GM23338 (cell line): Measurements from ENCODE around the gene EPHA6.
"Not testable (repeated sequence)": the region's sequence is repeated elsewhere in the genome, so short reads cannot be mapped to it uniquely, and the experiment has no call there.

ENCODE experiments used
- CREB1 ChIP-seq: fragments of 250-450 bp; sonication (Bioruptor Pico); IDR thresholded peaks from 2 replicates; pipeline ENCODE4 v1.5.0; 2020; ENCODE audit warnings: low read depth, mild to moderate bottlenecking, moderate library complexity
- CTCF ChIP-seq, 2 experiments: fragments of 200-600 bp in 1 of 2; sonication (generic) in 1 of 2; conservative IDR thresholded peaks; 2 replicates each; pipeline versions ENCODE4 v1.5.1 to v1.6.1; 2016 to 2017; ENCODE audit warnings: antibody characterized with exemption in 2 of 2, low read depth in 2 of 2, mild to moderate bottlenecking in 2 of 2, moderate library complexity in 1 of 2
- ETS1 ChIP-seq: IDR thresholded peaks from 2 replicates; pipeline ENCODE4 v1.6.1; 2016; ENCODE audit warnings: antibody characterized with exemption
- EZH2 ChIP-seq: fragments of 200-600 bp; sonication (generic); IDR thresholded peaks from one replicate; pipeline ENCODE4 v1.8.0; 2017; ENCODE audit warnings: antibody characterized with exemption, mild to moderate bottlenecking, low read depth; ENCODE audit not compliant: unreplicated experiment
- EZH2phosphoT487 ChIP-seq: fragments of 200-600 bp; sonication (generic); IDR thresholded peaks from one replicate; pipeline ENCODE4 v1.8.1; 2018; ENCODE audit warnings: antibody characterized with exemption; ENCODE audit not compliant: unreplicated experiment
- JUNB ChIP-seq: IDR thresholded peaks from one replicate; pipeline ENCODE4 v1.6.1; 2016; ENCODE audit warnings: antibody characterized with exemption; ENCODE audit not compliant: unreplicated experiment
- NANOG ChIP-seq: IDR thresholded peaks from 2 replicates; pipeline ENCODE4 v1.6.1; 2016; ENCODE audit warnings: antibody characterized with exemption, borderline replicate concordance
- POLR2AphosphoS5 ChIP-seq: IDR thresholded peaks from 2 replicates; pipeline ENCODE4 v1.6.1; 2016; ENCODE audit warnings: antibody characterized with exemption, low read depth
- REST ChIP-seq: IDR thresholded peaks from one replicate; pipeline ENCODE4 v1.6.1; 2018; ENCODE audit warnings: antibody characterized with exemption; ENCODE audit not compliant: unreplicated experiment
- STAT1 ChIP-seq: IDR thresholded peaks from one replicate; pipeline ENCODE4 v1.6.1; 2016; ENCODE audit warnings: antibody characterized with exemption; ENCODE audit not compliant: unreplicated experiment
- ZNF114 ChIP-seq: fragments of 250-450 bp; sonication (Bioruptor Pico); IDR thresholded peaks from 2 replicates; pipeline ENCODE4 v1.5.0; 2020; ENCODE audit warnings: mild to moderate bottlenecking, moderate library complexity
- ZNF331 ChIP-seq: fragments of 250-450 bp; sonication (Bioruptor Pico); IDR thresholded peaks from 2 replicates; pipeline ENCODE4 v1.5.0; 2020; ENCODE audit warnings: low read depth, mild to moderate bottlenecking, moderate library complexity
- ZNF462 ChIP-seq: fragments of 250-450 bp; sonication (Bioruptor Pico); IDR thresholded peaks from 2 replicates; pipeline ENCODE4 v1.5.0; 2020; ENCODE audit warnings: mild to moderate bottlenecking, moderate library complexity

- not testable (repeated sequence) for TF ChIP-seq CTCF (conservative IDR thresholded peaks at IDR 0.05; ENCODE audit: low read depth in 2 of 2); EZH2phosphoT487; CREB1 (CRISPR knock-in tag); POLR2AphosphoS5; EZH2; REST; NANOG; JUNB; ETS1; STAT1; ZNF114; ZNF331 (CRISPR knock-in tag); ZNF462
Observed at GRCh38 chr3:97547573-97547972, 733.2 kb downstream of the EPHA6 start.
